Prostate gland (tissue), 2 donors: ENCODE data around the gene ATAD1. TPM values are rescaled to one million over a fixed set of nuclear protein-coding genes. Genes with fewer than 3 reads are reported as not detected.

Source experiments
- DNase-seq: peaks from one replicate; pipeline ENCODE4 v3.0.0-alpha.2; 2019; ENCODE audit warnings: low spot score
- H3K27ac ChIP-seq, 2 donors: fragments of 200-600 bp; sonication (generic); 2 replicates each; pipeline ENCODE4 v1.5.1; 2017 to 2019
- H3K27me3 ChIP-seq: fragments of 200-600 bp; sonication (generic); replicated peaks from 2 replicates; pipeline ENCODE4 v1.5.1; 2019; ENCODE audit not compliant: insufficient read depth
- H3K36me3 ChIP-seq, 2 donors: fragments of 200-600 bp; sonication (generic); 1 replicate in 1 of 2; 2 replicates in 1 of 2; pipeline versions ENCODE4 v1.5.1 to v1.8.1; 2017 to 2019
- H3K4me1 ChIP-seq: fragments of 200-600 bp; sonication (generic); replicated peaks from 2 replicates; pipeline ENCODE4 v1.5.1; 2019
- H3K4me3 ChIP-seq, 2 donors: fragments of 200-600 bp; sonication (generic); 2 replicates each; pipeline ENCODE4 v1.5.1; 2017 to 2019
- H3K9me3 ChIP-seq: fragments of 200-600 bp; sonication (generic); 2 replicates; pipeline ENCODE4 v1.5.1; 2017
- CTCF ChIP-seq, 4 experiments: fragments of 200-600 bp in 2 of 4; fragments of 450-650 bp in 2 of 4; sonication (generic) in 2 of 4; IDR thresholded peaks; 1 replicate in 3 of 4; 2 replicates in 1 of 4; pipeline ENCODE4 v1.5.1; 2016 to 2019; ENCODE audit warnings: antibody characterized with exemption in 4 of 4, mild to moderate bottlenecking in 2 of 4, moderate library complexity in 2 of 4
- POLR2A ChIP-seq: fragments of 450-650 bp; IDR thresholded peaks from one replicate; pipeline ENCODE4 v1.6.1; 2016; ENCODE audit warnings: antibody characterized with exemption, mild to moderate bottlenecking
- POLR2AphosphoS5 ChIP-seq: sonication (generic); formaldehyde crosslinking; IDR thresholded peaks from one replicate; pipeline ENCODE4 v1.6.1; 2017; ENCODE audit warnings: antibody characterized with exemption
- WGBS: methylation state at CpG from one replicate; pipeline ENCODE4 v1.1.5; 2018; 5-methylcytosine and 5-hydroxymethylcytosine counted together
- intact Hi-C: fragments of 100-400 bp; cut with DNase I; formaldehyde crosslinking; loops from one replicate; pipeline ENCODE4 v1.14.2; 2022
- total RNA-seq, 2 donors: library from RNA; depleted of rRNA; stranded (reverse); fragments of >200 nt; gene quantifications; one replicate each; pipeline ENCODE4 v1.1.0, GENCODE V29; 2016

The ATAD1 gene, protein sequence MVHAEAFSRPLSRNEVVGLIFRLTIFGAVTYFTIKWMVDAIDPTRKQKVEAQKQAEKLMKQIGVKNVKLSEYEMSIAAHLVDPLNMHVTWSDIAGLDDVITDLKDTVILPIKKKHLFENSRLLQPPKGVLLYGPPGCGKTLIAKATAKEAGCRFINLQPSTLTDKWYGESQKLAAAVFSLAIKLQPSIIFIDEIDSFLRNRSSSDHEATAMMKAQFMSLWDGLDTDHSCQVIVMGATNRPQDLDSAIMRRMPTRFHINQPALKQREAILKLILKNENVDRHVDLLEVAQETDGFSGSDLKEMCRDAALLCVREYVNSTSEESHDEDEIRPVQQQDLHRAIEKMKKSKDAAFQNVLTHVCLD
- total RNA-seq, result 10 to 100 TPM; 50.2 to 59.6 TPM

- peak; percentile 82 for TF ChIP-seq POLR2AphosphoS5
- TF ChIP-seq CTCF (IDR thresholded peaks at IDR 0.05), result peak in 2 of 4 experiments; percentile 2 to 41
- TF ChIP-seq POLR2A, result peak; percentile 62
- WGBS, result under 1% methylated on average over 55 of the region's 60 CpGs
- Histone ChIP-seq H3K9me3 (no peaks in the 10 kb centered on the region), H3K4me3 (peak within 1 kb of the TSS; percentile 57 to 77), H3K27ac (peak within 1 kb of the TSS; percentile 84 to 89), H3K27me3 (no peaks in the 10 kb centered on the region), H3K36me3 (no peaks in the 10 kb centered on the region), H3K4me1 (no peaks in the 10 kb centered on the region)
- DNase-seq, result peak; percentile 76
- intact Hi-C loops, result no loop called here
Measured at GRCh38 chr10:87817609-87818504, at the start of gene ATAD1. Gene ATAD1 (minus strand): TSS chr10:87818226. CDS start chr10:87814599, 3,627 bp downstream.

DNA sequence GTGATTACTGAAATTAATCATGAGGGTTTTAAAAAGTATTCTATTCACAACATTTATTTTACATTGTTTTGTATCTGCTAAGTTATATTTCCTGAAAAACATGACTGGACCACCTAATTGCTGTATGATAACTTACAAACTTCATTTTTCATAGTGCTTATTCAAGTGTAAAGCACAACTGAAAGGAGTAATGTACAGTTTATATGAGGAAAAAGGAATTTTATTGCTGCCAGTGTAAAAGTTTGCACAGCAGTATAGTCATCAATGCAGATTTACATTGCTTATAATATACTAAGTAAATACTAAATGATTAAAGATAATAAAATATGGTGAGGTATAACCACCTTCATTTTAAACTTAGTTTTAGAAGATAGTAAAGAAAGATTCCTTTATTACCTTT lies 49.4 kb upstream of the ATAD1 start:
- no peaks in the 10 kb centered on the region for H3K36me3 ChIP-seq
- H3K9me3 ChIP-seq, result no peaks in the 10 kb centered on the region
- H3K4me1 ChIP-seq, result no peaks in the 10 kb centered on the region
- DNase-seq, result no peak
- intact Hi-C loops, result loop anchor here (10.0 kb wide), 1 partner anchor 267 kb away; no protein-coding TSS in a partner anchor
- H3K27ac ChIP-seq, result peak overlapping the region; percentile 89 to 97
- TF ChIP-seq CTCF (IDR thresholded peaks at IDR 0.05), result no peak
- no peak for TF ChIP-seq POLR2A
- TF ChIP-seq POLR2AphosphoS5, result no peak
- H3K4me3 ChIP-seq, result peak overlapping the region; percentile 64 to 95
- H3K27me3 ChIP-seq, result no peaks in the 10 kb centered on the region

- Histone ChIP-seq H3K36me3 (no peaks in the 10 kb centered on the region), H3K4me3 (peak overlapping the region; percentile 64 to 95), H3K27ac (peak overlapping the region; percentile 89 to 97), H3K4me1 (no peaks in the 10 kb centered on the region), H3K9me3 (no peaks in the 10 kb centered on the region), H3K27me3 (no peaks in the 10 kb centered on the region)
- intact Hi-C loops, result loop anchor here (10.0 kb wide), 1 partner anchor 268 kb away; no protein-coding TSS in a partner anchor
- WGBS, result 4% methylated on average over 3 of the region's 3 CpGs
- TF ChIP-seq POLR2AphosphoS5 (no peak), POLR2A (no peak), CTCF (IDR thresholded peaks at IDR 0.05) (no peak)
- DNase-seq, result no peak
Measured at GRCh38 chr10:87866412-87866974, 48.5 kb upstream of the ATAD1 start.

GRCh38 chr10:87865241-87865881 lies 47.3 kb upstream of the ATAD1 start:
- H3K4me1 ChIP-seq, result no peaks in the 10 kb centered on the region
- no peaks in the 10 kb centered on the region for H3K36me3 ChIP-seq
- H3K9me3 ChIP-seq, result no peaks in the 10 kb centered on the region
- H3K4me3 ChIP-seq, result peak overlapping the region; percentile 64 to 95
- H3K27me3 ChIP-seq, result no peaks in the 10 kb centered on the region
- intact Hi-C loops, result loop anchor here (10.0 kb wide), 1 partner anchor 269 kb away; no protein-coding TSS in a partner anchor
- H3K27ac ChIP-seq, result peak overlapping the region; percentile 89 to 97
- TF ChIP-seq POLR2AphosphoS5 (peak; percentile 3), CTCF (IDR thresholded peaks at IDR 0.05) (no peak), POLR2A (no peak)
- DNase-seq, result no peak
- WGBS, result under 1% methylated on average over 4 of the region's 4 CpGs
